Thyroid gland (tissue), 4 donors: ENCODE results near the gene NAP1L4.

Experiments used
- CTCF ChIP-seq, 6 experiments: fragments of 200-600 bp in 3 of 6; fragments of 450-650 bp in 3 of 6; sonication (generic) in 3 of 6; IDR thresholded peaks; one replicate each; pipeline ENCODE4 v1.5.1; 2016 to 2019; ENCODE audit warnings: antibody characterized with exemption in 6 of 6, mild to moderate bottlenecking in 2 of 6, inconsistent platforms in 1 of 6, moderate library complexity in 1 of 6
- POLR2A ChIP-seq, 2 donors: fragments of 450-650 bp; IDR thresholded peaks; one replicate each; pipeline ENCODE4 v1.6.1; 2017; ENCODE audit warnings: antibody characterized with exemption in 2 of 2, mild to moderate bottlenecking in 2 of 2, moderate library complexity in 1 of 2

DNA sequence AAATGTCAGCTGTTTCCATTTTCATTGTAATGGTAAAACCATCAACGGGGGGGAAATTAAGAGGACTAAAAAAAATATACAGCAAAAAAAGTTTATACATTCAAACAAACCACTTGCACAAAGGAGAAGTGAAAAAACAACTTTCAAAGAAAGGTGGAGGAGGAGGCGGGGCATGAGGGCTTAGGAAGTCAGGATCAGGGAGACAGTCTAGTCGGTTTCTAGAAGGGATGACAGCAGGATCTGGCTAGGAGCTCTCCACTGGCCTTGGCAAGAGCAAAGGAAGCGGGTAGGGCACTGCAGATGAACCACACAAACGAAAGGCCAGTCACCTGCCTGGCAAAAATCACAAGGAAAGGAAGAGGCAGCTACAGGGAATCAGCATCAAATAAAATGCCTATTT, 31.0 kb downstream of the NAP1L4 start:
- no peak for TF ChIP-seq POLR2A (IDR thresholded peaks at IDR 0.05)
- TF ChIP-seq CTCF (IDR thresholded peaks at IDR 0.05) = no peak
